ENCODE results near the gene KLF11.
"Not testable (repeated sequence)": the region's sequence is repeated elsewhere in the genome, so short reads cannot be mapped to it uniquely, and the experiment has no call there.

Gene KLF11

DNA sequence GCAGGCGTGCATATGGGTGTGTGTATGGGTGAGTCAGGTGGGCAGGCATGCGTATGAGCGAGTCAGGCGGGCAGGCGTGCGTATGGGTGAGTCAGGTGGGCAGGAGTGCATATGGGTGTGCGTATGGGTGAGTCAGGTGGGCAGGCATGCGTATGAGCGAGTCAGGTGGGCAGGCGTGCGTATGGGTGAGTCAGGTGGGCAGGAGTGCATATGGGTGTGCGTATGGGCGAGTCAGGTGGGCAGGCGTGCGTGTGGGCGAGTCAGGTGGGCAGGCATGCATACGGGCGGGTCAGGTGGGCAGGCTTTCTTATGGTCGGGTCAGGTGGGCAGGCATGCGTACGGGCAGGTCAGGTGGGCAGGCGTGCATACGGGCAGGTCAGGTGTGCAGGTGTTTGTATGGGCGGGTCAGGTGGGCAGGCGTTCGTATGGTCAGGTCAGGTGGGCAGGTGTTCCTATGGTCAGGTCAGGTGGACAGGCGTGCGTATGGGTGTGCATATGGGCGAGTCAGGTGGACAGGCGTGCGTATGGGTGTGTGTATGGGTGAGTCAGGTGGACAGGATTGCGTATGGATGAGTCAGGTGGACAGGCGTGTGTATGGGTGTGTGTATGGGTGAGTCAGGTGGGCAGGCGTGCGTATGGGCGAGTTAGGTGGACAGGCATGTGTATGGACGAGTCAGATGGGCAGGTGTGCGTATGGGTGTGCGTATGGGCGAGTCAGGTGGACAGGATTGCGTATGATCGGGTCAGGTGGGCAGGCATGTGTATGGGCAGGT is 28.7 kb upstream of the KLF11 start:
- TF ChIP-seq, protein P1, sequence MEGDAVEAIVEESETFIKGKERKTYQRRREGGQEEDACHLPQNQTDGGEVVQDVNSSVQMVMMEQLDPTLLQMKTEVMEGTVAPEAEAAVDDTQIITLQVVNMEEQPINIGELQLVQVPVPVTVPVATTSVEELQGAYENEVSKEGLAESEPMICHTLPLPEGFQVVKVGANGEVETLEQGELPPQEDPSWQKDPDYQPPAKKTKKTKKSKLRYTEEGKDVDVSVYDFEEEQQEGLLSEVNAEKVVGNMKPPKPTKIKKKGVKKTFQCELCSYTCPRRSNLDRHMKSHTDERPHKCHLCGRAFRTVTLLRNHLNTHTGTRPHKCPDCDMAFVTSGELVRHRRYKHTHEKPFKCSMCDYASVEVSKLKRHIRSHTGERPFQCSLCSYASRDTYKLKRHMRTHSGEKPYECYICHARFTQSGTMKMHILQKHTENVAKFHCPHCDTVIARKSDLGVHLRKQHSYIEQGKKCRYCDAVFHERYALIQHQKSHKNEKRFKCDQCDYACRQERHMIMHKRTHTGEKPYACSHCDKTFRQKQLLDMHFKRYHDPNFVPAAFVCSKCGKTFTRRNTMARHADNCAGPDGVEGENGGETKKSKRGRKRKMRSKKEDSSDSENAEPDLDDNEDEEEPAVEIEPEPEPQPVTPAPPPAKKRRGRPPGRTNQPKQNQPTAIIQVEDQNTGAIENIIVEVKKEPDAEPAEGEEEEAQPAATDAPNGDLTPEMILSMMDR (IDR thresholded peaks at IDR 0.05; ENCODE audit: low read depth, low read length, missing control alignments): no peak
- in situ Hi-C loops (cut with HindIII; ENCODE audit: low sequenced_read_pairs): no loop called here
- no peak for DNase-seq (ENCODE audit: low read depth)
- H3K4me3 ChIP-seq (ENCODE audit: low read depth, low read length): no peak overlapping the region

DNA sequence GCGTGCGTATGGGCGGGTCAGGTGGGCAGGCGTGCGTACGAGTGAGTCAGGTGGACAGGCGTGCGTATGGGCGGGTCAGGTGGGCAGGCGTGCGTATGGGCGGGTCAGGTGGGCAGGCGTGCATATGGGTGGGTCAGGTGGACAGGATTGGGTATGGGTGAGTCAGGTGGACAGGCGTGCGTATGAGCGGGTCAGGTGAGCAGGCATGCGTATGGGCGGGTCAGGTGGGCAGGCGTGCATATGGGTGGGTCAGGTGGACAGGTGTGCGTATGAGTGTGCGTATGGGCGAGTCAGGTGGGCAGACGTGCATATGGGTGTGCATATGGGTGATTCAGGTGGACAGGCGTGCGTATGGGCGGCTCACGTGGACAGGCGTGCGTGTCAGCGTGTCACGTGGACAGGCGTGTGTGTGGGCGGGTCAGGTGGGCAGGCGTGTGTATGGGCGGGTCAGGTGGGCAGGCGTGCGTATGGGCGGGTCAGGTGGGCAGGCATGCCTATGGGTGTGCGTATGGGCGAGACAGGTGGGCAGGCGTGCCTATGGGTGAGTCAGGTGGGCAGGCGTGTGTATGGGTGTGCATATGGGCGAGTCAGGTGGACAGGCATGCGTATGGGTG is 27.9 kb upstream of the KLF11 start:
- DNase-seq (ENCODE audit: low read depth); H3K4me3 ChIP-seq (ENCODE audit: low read depth, low read length); in situ Hi-C loops (cut with HindIII; ENCODE audit: low sequenced_read_pairs): not testable (repeated sequence)

DNA sequence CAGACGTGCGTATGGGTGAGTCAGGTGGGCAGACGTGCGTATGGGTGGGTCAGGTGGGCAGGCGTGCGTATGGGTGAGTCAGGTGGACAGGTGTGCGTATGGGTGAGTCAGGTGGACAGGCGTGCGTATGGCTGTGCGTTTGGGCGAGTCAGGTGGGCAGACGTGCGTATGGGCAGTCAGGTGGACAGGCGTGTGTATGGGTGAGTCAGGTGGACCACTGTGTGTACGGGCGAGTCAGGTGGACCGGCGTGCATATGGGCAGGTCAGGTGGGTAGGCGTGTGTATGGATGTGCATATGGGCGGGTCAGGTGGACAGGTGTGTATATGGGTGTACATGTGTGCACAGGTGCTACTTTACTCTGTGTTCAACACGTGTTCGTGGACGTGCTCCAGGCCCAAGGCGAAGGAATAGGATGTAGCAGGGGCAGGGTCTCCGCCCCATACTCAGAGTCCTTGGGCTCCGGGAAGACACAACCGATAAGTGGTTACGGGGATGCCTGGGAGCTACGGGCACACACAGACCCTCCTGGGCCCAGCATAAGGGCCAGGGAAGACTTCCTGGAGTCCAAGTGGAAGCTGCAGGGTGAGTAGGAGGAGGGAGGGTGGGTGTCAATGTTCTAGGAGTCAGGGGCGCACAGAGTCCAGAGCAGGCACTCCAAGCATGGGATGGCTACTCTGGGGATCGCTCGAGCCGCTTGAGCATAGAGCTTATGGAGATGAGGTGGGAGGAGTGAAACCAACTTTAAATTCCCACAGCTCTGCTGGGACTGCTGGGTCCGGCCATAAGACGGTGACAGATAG is 27.1 kb upstream of the KLF11 start:
- H3K4me3 ChIP-seq (ENCODE audit: low read depth, low read length): no peak overlapping the region
- DNase-seq (ENCODE audit: low read depth): no peak
- TF ChIP-seq, protein P1 (IDR thresholded peaks at IDR 0.05; ENCODE audit: low read depth, low read length, missing control alignments): no peak
- in situ Hi-C loops (cut with HindIII; ENCODE audit: low sequenced_read_pairs): no loop called here

DNA sequence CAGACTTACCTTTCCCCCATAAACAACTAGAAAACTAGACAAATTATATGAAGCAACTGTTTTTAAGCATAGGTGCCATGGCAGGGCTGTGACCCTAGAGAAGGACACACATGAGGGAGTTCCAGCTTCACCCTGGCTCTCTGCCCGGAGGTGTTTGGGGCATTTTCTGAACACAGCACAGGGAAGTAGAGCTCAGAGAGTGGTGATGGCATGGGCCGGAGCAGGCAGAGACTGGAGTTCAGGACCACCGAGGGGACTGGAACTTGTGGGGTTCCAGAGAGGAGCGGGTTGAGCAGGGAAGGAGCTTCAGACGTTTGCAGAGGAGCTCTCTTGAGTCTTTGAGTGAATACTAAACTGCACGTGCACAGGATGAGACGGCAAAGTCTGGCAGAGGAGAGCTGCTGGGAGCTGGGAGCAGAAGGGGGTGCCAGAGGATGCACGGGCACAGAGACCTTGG is 26.5 kb upstream of the KLF11 start:
- in situ Hi-C loops (cut with HindIII; ENCODE audit: low sequenced_read_pairs): no loop called here
- TF ChIP-seq, protein P1 (IDR thresholded peaks at IDR 0.05; ENCODE audit: low read depth, low read length, missing control alignments): no peak
- H3K4me3 ChIP-seq (ENCODE audit: low read depth, low read length): no peak overlapping the region
- no peak for DNase-seq (ENCODE audit: low read depth)

DNA sequence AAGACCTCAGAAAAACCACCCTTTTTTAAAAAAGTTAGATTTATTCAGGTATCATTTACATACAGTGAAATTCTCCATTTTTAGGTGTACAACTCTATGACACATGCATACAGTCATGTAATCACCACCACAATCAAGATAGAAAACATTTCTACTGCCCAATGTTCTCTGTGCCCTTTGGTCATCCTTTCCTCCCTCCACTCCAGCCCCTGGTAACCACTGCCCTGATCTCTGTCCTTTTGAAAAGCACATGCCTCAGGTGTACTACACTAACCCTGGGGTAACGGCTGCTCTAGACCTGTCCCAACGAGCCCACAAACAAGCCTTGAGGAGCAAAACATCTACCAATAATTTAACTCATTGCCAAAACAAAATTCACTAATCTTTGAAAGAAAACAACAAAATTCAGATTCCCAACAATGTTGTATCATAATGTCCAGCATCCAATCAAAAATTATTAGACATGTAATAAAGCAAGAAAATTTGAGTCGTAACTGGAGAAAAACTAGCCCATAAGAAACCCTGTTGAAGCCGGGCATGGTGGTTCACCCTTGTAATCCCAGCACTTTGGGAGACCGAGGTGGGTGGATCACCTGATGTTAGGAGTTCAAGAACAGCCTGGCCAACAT is 25.9 kb upstream of the KLF11 start:
- no peak overlapping the region for H3K4me3 ChIP-seq (ENCODE audit: low read depth, low read length)
- TF ChIP-seq, protein P1 (IDR thresholded peaks at IDR 0.05; ENCODE audit: low read depth, low read length, missing control alignments): no peak
- no peak for DNase-seq (ENCODE audit: low read depth)
- in situ Hi-C loops (cut with HindIII; ENCODE audit: low sequenced_read_pairs): no loop called here

DNA sequence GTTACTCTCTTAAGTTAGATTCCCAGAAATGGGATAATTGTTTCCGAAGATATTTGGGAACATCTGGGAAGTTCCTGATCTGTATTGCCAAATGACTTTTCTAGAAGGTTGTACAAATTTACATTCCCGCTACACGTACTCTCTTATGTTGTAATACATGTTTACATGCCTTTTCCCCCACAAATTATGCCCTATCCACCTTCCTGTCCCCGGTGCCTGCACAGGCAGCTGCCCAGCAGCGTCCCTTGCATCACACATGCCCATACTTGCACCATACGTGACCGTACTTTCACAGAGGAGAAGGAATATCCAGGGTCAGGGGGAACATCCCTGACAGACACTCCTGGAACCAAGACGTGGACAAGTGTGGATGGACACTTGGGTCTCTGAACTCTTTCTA is 24.2 kb upstream of the KLF11 start:
- TF ChIP-seq, protein P1 (IDR thresholded peaks at IDR 0.05; ENCODE audit: low read depth, low read length, missing control alignments): no peak
- H3K4me3 ChIP-seq (ENCODE audit: low read depth, low read length): no peak overlapping the region
- in situ Hi-C loops (cut with HindIII; ENCODE audit: low sequenced_read_pairs): no loop called here
- DNase-seq (ENCODE audit: low read depth): no peak
